Transverse colon (tissue), 4 donors: Measurements from ENCODE around the gene HDHD2. TPM values are rescaled to one million over a fixed set of nuclear protein-coding genes. Genes with fewer than 3 reads are reported as not detected.

Experiments used
- DNase-seq: peaks from one replicate; pipeline ENCODE4 v3.0.0-alpha.2; 2019
- H3K27ac ChIP-seq, 4 donors: fragments of 200-600 bp; sonication (generic); 2 replicates each; pipeline ENCODE4 v1.5.1; 2016 to 2018; ENCODE audit warnings: inconsistent platforms in 4 of 4
- H3K27me3 ChIP-seq: fragments of 200-600 bp; sonication (generic); 2 replicates; pipeline ENCODE4 v1.5.1; 2017; ENCODE audit warnings: inconsistent platforms
- H3K36me3 ChIP-seq, 4 donors: fragments of 200-600 bp; sonication (generic); 2 replicates each; pipeline ENCODE4 v1.5.1; 2017 to 2019; ENCODE audit warnings: inconsistent platforms in 4 of 4
- H3K4me1 ChIP-seq, 4 donors: fragments of 200-600 bp; sonication (generic); 2 replicates each; pipeline ENCODE4 v1.5.1; 2017 to 2020; ENCODE audit warnings: inconsistent platforms in 4 of 4
- H3K4me3 ChIP-seq, 4 donors: fragments of 200-600 bp; sonication (generic); 1 replicate in 1 of 4; 2 replicates in 3 of 4; pipeline versions ENCODE4 v1.5.1 to v1.6.1; 2017 to 2019; ENCODE audit warnings: inconsistent platforms in 4 of 4
- H3K9me3 ChIP-seq, 2 donors: fragments of 200-600 bp; sonication (generic); 2 replicates each; pipeline ENCODE4 v1.5.1; 2017 to 2019; ENCODE audit warnings: inconsistent platforms in 2 of 2
- EP300 ChIP-seq: sonication (generic); formaldehyde crosslinking; IDR thresholded peaks from one replicate; pipeline ENCODE4 v1.6.1; 2017; ENCODE audit warnings: antibody characterized with exemption, low read depth
- POLR2A ChIP-seq: fragments of 450-650 bp; IDR thresholded peaks from one replicate; pipeline ENCODE4 v1.6.1; 2016; ENCODE audit warnings: antibody characterized with exemption, mild to moderate bottlenecking, moderate library complexity
- POLR2AphosphoS5 ChIP-seq, 3 donors: sonication (generic); formaldehyde crosslinking; IDR thresholded peaks; one replicate each; pipeline ENCODE4 v1.6.1; 2016; ENCODE audit warnings: antibody characterized with exemption in 3 of 3
- WGBS, 2 donors: methylation state at CpG; one replicate each; pipeline ENCODE4 v1.1.5; 2018; ENCODE audit warnings: low coverage in 1 of 2; 5-methylcytosine and 5-hydroxymethylcytosine counted together
- in situ Hi-C, 4 donors: fragments of 200-750 bp; cut with MboI; loops; one replicate each; pipeline versions ENCODE4 v1.15.0 to v1.15.1; 2017; ENCODE audit warnings: low sequenced_read_pairs in 3 of 4, low pct_ligation_motif_present in 1 of 4, low pct_unique_long_range_greater_than_20kb in 1 of 4
- intact Hi-C: fragments of 100-400 bp; cut with DNase I; formaldehyde crosslinking; loops from one replicate; pipeline ENCODE4 v1.15.1; 2023; ENCODE audit warnings: low total_unique reads
- total RNA-seq, 4 donors: library from RNA; depleted of rRNA; stranded (reverse); fragments of >200 nt; gene quantifications; one replicate each; pipeline ENCODE4 v1.1.0, GENCODE V29; 2016
- TF ChIP-seq, protein P1 (sequence below), 5 experiments: fragments of 200-600 bp in 3 of 5; fragments of 450-650 bp in 2 of 5; sonication (generic) in 3 of 5; IDR thresholded peaks; 1 replicate in 2 of 5; 2 replicates in 3 of 5; pipeline ENCODE4 v1.5.1; 2016 to 2017; ENCODE audit warnings: antibody characterized with exemption in 5 of 5, inconsistent platforms in 3 of 5, mild to moderate bottlenecking in 2 of 5, moderate library complexity in 1 of 5

Gene HDHD2
- total RNA-seq, 4 donors from 2014 or later: 14.2 to 63.3 (median 30.3) TPM

DNA sequence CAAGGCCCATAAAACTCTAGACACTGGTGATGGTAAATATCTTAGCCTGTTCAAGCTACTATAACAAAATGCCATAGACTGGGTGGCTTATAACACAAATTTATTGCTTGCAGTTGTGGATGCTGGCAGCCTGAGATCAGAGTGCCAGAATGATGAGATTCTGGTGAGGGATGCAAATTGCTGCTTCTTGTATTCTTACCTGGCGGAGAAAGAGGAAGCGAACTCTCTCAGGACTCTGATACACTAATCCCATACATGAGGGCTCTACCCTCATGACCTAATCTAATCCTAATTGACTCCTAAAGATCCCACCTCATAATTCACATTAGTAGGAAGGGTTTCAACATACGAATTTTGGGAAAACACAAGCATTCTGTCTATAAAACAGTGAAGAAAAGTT lies 30.5 kb upstream of the HDHD2 start:
- no peak for DNase-seq
- 75 to 90% methylated on average over 3 of the region's 3 CpGs for WGBS, 2 donors
- Histone ChIP-seq H3K27ac (no peak overlapping the region), H3K9me3 (no peaks in the 10 kb centered on the region), H3K27me3 (no peaks in the 10 kb centered on the region), H3K4me3 (no peak overlapping the region), H3K4me1 (no peaks in the 10 kb centered on the region), H3K36me3 (no peaks in the 10 kb centered on the region)
- in situ Hi-C loops (no loop called here), intact Hi-C loops (no loop called here)
- TF ChIP-seq POLR2AphosphoS5 (IDR thresholded peaks at IDR 0.05) (no peak), POLR2A (no peak), EP300 (no peak)
- TF ChIP-seq, protein P1, sequence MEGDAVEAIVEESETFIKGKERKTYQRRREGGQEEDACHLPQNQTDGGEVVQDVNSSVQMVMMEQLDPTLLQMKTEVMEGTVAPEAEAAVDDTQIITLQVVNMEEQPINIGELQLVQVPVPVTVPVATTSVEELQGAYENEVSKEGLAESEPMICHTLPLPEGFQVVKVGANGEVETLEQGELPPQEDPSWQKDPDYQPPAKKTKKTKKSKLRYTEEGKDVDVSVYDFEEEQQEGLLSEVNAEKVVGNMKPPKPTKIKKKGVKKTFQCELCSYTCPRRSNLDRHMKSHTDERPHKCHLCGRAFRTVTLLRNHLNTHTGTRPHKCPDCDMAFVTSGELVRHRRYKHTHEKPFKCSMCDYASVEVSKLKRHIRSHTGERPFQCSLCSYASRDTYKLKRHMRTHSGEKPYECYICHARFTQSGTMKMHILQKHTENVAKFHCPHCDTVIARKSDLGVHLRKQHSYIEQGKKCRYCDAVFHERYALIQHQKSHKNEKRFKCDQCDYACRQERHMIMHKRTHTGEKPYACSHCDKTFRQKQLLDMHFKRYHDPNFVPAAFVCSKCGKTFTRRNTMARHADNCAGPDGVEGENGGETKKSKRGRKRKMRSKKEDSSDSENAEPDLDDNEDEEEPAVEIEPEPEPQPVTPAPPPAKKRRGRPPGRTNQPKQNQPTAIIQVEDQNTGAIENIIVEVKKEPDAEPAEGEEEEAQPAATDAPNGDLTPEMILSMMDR (IDR thresholded peaks at IDR 0.05): no peak

DNA sequence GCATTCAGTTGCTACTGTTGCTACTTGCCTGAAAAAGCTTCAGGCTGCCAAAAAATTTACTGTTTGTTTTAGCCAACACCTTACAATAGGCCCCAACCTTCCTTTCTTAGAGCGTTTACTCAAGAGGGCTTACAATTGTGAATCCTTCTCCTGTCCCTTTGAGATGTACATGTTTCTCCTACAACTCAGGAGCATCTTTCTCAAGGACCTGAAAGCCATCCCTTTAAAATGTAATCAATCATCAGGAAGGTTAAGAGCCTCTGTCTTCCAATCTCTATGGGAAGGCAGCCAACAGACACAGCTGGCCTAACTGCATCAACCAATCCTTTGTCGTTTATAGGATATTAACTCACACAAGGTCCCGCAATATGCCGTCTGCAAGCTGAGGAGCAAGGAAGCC lies 29.2 kb upstream of the HDHD2 start:
- H3K4me3 ChIP-seq: no peak overlapping the region
- H3K36me3 ChIP-seq: no peaks in the 10 kb centered on the region
- in situ Hi-C loops: no loop called here
- TF ChIP-seq EP300: no peak
- TF ChIP-seq, protein P1 (IDR thresholded peaks at IDR 0.05): no peak
- TF ChIP-seq POLR2A: no peak
- TF ChIP-seq POLR2AphosphoS5 (IDR thresholded peaks at IDR 0.05): no peak
- no peaks in the 10 kb centered on the region for H3K9me3 ChIP-seq
- peaks cover 3 to 9% (median 7%) of the 10 kb centered on the region in 4 donors for H3K4me1 ChIP-seq
- no peak for DNase-seq
- 23 to 48% methylated on average over 2 to 4 of the region's 4 CpGs for WGBS, 2 donors
- H3K27ac ChIP-seq: no peak overlapping the region
- intact Hi-C loops: no loop called here
- no peaks in the 10 kb centered on the region for H3K27me3 ChIP-seq

DNA sequence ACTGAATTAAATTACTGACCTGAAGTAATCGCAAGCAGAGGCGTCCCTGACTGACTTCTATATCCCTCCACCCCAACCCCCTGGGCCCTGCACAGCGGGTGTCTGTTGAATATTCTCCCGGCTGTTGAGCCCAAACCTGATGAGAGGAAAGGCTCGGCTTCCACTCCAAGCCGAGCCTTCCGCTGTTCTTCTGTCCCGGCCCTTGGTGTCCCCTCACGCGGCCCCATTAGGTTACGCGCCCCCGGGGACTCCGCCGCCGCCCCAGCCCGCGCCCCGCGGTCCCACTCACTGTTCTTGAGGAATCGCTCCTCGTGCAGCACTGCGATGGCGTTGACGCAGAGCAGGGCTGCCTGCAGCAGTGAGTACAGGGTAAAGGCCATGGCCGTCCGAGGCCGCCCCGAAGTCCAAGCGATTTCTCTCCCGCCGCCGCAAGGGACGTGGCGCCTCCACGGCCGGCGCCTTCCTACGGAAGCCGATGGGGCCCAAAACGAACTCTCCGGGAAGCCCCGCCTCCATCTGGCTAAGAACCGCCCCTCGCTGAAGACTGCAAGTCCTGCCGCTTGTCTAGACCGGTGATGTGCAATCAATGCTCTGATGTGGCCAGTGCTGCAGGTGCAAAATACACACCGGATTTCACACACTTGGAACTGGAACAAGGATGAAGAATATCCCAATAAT lies 25.7 kb upstream of the HDHD2 start, which contains the start of gene IER3IP1:
TSS of gene IER3IP1 (minus strand) at position 467 of the 678 bp plus-strand sequence. CDS start at position 380, 87 bp downstream.
- intact Hi-C loops (no loop called here), in situ Hi-C loops (no loop called here)
- Histone ChIP-seq H3K4me1 (peaks cover 6 to 27% (median 16%) of the 10 kb centered on the region in 4 donors), H3K9me3 (no peaks in the 10 kb centered on the region), H3K4me3 (peak within 1 kb of the TSS; percentile 56 to 86 (median 80)), H3K36me3 (no peaks in the 10 kb centered on the region), H3K27ac (peak within 1 kb of the TSS; percentile 84 to 89 (median 86)), H3K27me3 (no peaks in the 10 kb centered on the region)
- TF ChIP-seq POLR2AphosphoS5 (IDR thresholded peaks at IDR 0.05) (peak; percentile 89 to 91 (median 89)), EP300 (no peak), POLR2A (peak; percentile 71)
- TF ChIP-seq, protein P1 (IDR thresholded peaks at IDR 0.05): peak in 3 of 5 experiments; percentile 10 to 33 (median 29)
- DNase-seq: peak; percentile 93
- WGBS, 2 donors: 0% methylated on average over 46 of the region's 48 CpGs; no CpG with 5 or more reads in 1 of the 2 donors

DNA sequence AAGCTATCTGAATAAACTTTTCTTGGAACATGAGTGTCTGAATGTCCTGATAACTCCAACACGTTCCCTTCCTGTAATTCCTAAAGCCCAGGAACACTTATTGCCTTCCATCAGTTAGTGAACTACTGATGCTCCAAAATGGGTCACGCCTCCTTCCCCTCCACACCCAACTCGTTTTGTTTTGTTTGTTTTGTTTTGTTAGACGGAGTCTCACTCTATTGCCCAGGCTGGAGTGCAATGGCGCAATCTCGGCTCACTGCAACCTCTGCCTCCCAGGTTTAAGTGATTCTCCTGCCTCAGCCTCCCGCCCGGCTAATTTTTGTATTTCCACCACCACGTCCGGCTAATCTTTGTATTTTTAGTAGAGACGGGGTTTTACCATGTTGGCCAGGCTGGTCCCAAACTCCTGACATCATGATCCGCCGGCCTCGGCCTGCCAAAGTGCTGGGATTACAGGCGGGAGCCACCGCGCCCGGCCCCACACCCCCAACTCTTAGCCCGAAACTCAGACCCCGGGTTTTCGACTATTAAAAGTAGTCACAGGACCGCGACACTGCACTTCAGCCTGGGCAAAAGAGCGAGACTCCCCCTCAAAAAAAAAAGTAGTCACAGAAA lies 25.1 kb upstream of the HDHD2 start:
- TF ChIP-seq, protein P1 (IDR thresholded peaks at IDR 0.05): no peak

More for the DNA sequence above, 25.1 kb upstream of the HDHD2 start:
- Histone ChIP-seq H3K27me3 (no peaks in the 10 kb centered on the region), H3K36me3 (no peaks in the 10 kb centered on the region), H3K9me3 (no peaks in the 10 kb centered on the region), H3K4me1 (peaks cover 6 to 27% (median 16%) of the 10 kb centered on the region in 4 donors), H3K27ac (peak overlapping the region; percentile 84 to 89 (median 86)), H3K4me3 (peak overlapping the region; percentile 56 to 86 (median 80))
- peak; percentile 11 for DNase-seq
- 2 to 12% methylated on average over 7 to 24 of the region's 24 CpGs for WGBS, 2 donors
- intact Hi-C loops (no loop called here), in situ Hi-C loops (no loop called here)
